ENCODE data around the gene CD27.
"Not testable (repeated sequence)": the region's sequence is repeated elsewhere in the genome, so short reads cannot be mapped to it uniquely, and the experiment has no call there.

CD27 gene

GRCh38 chr12:6462234-6462995, 17.7 kb downstream of the CD27 start:
- no peak for DNase-seq (ENCODE audit: low read depth)
- H3K4me3 ChIP-seq (ENCODE audit: low read depth, low read length) = no peak overlapping the region
- TF ChIP-seq CTCF (conservative IDR thresholded peaks at IDR 0.05; ENCODE audit: low read depth, low read length) = no peak

GRCh38 chr12:6463216-6463615, 18.5 kb downstream of the CD27 start:
- H3K4me3 ChIP-seq (ENCODE audit: low read depth, low read length) = no peak overlapping the region
- DNase-seq (ENCODE audit: low read depth) = no peak
- no peak for TF ChIP-seq CTCF (conservative IDR thresholded peaks at IDR 0.05; ENCODE audit: low read depth, low read length)

- TF ChIP-seq CTCF (conservative IDR thresholded peaks at IDR 0.05; ENCODE audit: low read depth, low read length) = no peak
- H3K4me3 ChIP-seq (ENCODE audit: low read depth, low read length) = no peak overlapping the region
- no peak for DNase-seq (ENCODE audit: low read depth)
Measured at GRCh38 chr12:6463858-6464257, 19.1 kb downstream of the CD27 start.

- DNase-seq (ENCODE audit: low read depth) = no peak
- TF ChIP-seq CTCF (conservative IDR thresholded peaks at IDR 0.05; ENCODE audit: low read depth, low read length) = no peak
- no peak overlapping the region for H3K4me3 ChIP-seq (ENCODE audit: low read depth, low read length)
Measured at GRCh38 chr12:6464531-6464930, 19.8 kb downstream of the CD27 start.

- peak; percentile 86 for DNase-seq (ENCODE audit: low read depth)
- H3K4me3 ChIP-seq (ENCODE audit: low read depth, low read length) = no peak overlapping the region
- peak; percentile 93 for TF ChIP-seq CTCF (conservative IDR thresholded peaks at IDR 0.05; ENCODE audit: low read depth, low read length)
Measured at GRCh38 chr12:6465467-6466183, 20.9 kb downstream of the CD27 start.

GRCh38 chr12:6466184-6466573, 21.4 kb downstream of the CD27 start:
- TF ChIP-seq CTCF (conservative IDR thresholded peaks at IDR 0.05; ENCODE audit: low read depth, low read length) = no peak
- DNase-seq (ENCODE audit: low read depth) = no peak
- no peak overlapping the region for H3K4me3 ChIP-seq (ENCODE audit: low read depth, low read length)

GRCh38 chr12:6466751-6467150, 22.0 kb downstream of the CD27 start:
- H3K4me3 ChIP-seq (ENCODE audit: low read depth, low read length); DNase-seq (ENCODE audit: low read depth): not testable (repeated sequence)

GRCh38 chr12:6467571-6468282, 23.0 kb downstream of the CD27 start:
- not testable (repeated sequence) for DNase-seq (ENCODE audit: low read depth); H3K4me3 ChIP-seq (ENCODE audit: low read depth, low read length)

All from choroid plexus epithelial cell (primary cell).